ENCODE measurements around the gene GLI1.

GLI1 gene

GRCh38 chr12:57469296-57470164, 9.9 kb downstream of the GLI1 start:
- Histone ChIP-seq H3K9me3 (ENCODE audit: severe bottlenecking) (no peaks in the 10 kb centered on the region), H3K27me3 (ENCODE audit: insufficient read depth, poor library complexity, severe bottlenecking) (peaks cover 29% of the 10 kb centered on the region), H3K4me3 (ENCODE audit: severe bottlenecking) (no peak overlapping the region), H3K4me1 (ENCODE audit: insufficient read depth, poor library complexity, severe bottlenecking) (no peaks in the 10 kb centered on the region), H3K27ac (ENCODE audit: poor library complexity, severe bottlenecking) (no peak overlapping the region), H3K36me3 (ENCODE audit: low read depth) (no peaks in the 10 kb centered on the region)
- no peak for ATAC-seq (ENCODE audit: low read depth)
- TF ChIP-seq, protein P1, sequence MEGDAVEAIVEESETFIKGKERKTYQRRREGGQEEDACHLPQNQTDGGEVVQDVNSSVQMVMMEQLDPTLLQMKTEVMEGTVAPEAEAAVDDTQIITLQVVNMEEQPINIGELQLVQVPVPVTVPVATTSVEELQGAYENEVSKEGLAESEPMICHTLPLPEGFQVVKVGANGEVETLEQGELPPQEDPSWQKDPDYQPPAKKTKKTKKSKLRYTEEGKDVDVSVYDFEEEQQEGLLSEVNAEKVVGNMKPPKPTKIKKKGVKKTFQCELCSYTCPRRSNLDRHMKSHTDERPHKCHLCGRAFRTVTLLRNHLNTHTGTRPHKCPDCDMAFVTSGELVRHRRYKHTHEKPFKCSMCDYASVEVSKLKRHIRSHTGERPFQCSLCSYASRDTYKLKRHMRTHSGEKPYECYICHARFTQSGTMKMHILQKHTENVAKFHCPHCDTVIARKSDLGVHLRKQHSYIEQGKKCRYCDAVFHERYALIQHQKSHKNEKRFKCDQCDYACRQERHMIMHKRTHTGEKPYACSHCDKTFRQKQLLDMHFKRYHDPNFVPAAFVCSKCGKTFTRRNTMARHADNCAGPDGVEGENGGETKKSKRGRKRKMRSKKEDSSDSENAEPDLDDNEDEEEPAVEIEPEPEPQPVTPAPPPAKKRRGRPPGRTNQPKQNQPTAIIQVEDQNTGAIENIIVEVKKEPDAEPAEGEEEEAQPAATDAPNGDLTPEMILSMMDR (IDR thresholded peaks at IDR 0.05; ENCODE audit: poor library complexity, severe bottlenecking), result no peak
- no peak for DNase-seq (ENCODE audit: low spot score)

GRCh38 chr12:57470286-57470969, 10.8 kb downstream of the GLI1 start:
- Histone ChIP-seq H3K27me3 (ENCODE audit: insufficient read depth, poor library complexity, severe bottlenecking) (peaks cover 38% of the 10 kb centered on the region), H3K36me3 (ENCODE audit: low read depth) (no peaks in the 10 kb centered on the region)
- TF ChIP-seq, protein P1 (IDR thresholded peaks at IDR 0.05; ENCODE audit: poor library complexity, severe bottlenecking), result no peak

DNA sequence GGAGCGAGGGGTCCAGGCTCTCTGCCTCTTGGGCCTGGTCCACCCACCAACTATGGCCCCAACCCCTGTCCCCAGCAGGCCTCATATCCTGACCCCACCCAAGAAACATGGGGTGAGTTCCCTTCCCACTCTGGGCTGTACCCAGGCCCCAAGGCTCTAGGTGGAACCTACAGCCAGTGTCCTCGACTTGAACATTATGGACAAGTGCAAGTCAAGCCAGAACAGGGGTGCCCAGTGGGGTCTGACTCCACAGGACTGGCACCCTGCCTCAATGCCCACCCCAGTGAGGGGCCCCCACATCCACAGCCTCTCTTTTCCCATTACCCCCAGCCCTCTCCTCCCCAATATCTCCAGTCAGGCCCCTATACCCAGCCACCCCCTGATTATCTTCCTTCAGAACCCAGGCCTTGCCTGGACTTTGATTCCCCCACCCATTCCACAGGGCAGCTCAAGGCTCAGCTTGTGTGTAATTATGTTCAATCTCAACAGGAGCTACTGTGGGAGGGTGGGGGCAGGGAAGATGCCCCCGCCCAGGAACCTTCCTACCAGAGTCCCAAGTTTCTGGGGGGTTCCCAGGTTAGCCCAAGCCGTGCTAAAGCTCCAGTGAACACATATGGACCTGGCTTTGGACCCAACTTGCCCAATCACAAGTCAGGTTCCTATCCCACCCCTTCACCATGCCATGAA, 11.5 kb downstream of the GLI1 start:
- H3K27ac ChIP-seq (ENCODE audit: poor library complexity, severe bottlenecking), result no peak overlapping the region
- DNase-seq (ENCODE audit: low spot score) (no peak), ATAC-seq (ENCODE audit: low read depth) (no peak)
- H3K9me3 ChIP-seq (ENCODE audit: severe bottlenecking), result no peaks in the 10 kb centered on the region
- peaks cover 45% of the 10 kb centered on the region for H3K27me3 ChIP-seq (ENCODE audit: insufficient read depth, poor library complexity, severe bottlenecking)
- TF ChIP-seq, protein P1 (IDR thresholded peaks at IDR 0.05; ENCODE audit: poor library complexity, severe bottlenecking), result no peak
- no peaks in the 10 kb centered on the region for H3K36me3 ChIP-seq (ENCODE audit: low read depth)
- no peaks in the 10 kb centered on the region for H3K4me1 ChIP-seq (ENCODE audit: insufficient read depth, poor library complexity, severe bottlenecking)
- no peak overlapping the region for H3K4me3 ChIP-seq (ENCODE audit: severe bottlenecking)

More at GRCh38 chr12:57470286-57470969, 10.8 kb downstream of the GLI1 start:
- no peak for DNase-seq (ENCODE audit: low spot score)
- H3K27ac ChIP-seq (ENCODE audit: poor library complexity, severe bottlenecking), result no peak overlapping the region
- no peaks in the 10 kb centered on the region for H3K4me1 ChIP-seq (ENCODE audit: insufficient read depth, poor library complexity, severe bottlenecking)
- H3K9me3 ChIP-seq (ENCODE audit: severe bottlenecking), result no peaks in the 10 kb centered on the region
- no peak overlapping the region for H3K4me3 ChIP-seq (ENCODE audit: severe bottlenecking)
- ATAC-seq (ENCODE audit: low read depth), result no peak

DNA sequence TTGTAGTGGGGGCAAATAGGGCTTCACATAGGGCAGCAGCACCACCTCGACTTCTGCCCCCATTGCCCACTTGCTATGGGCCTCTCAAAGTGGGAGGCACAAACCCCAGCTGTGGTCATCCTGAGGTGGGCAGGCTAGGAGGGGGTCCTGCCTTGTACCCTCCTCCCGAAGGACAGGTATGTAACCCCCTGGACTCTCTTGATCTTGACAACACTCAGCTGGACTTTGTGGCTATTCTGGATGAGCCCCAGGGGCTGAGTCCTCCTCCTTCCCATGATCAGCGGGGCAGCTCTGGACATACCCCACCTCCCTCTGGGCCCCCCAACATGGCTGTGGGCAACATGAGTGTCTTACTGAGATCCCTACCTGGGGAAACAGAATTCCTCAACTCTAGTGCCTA, 12.1 kb downstream of the GLI1 start:
- Histone ChIP-seq H3K4me1 (ENCODE audit: insufficient read depth, poor library complexity, severe bottlenecking) (no peaks in the 10 kb centered on the region), H3K27ac (ENCODE audit: poor library complexity, severe bottlenecking) (no peak overlapping the region), H3K27me3 (ENCODE audit: insufficient read depth, poor library complexity, severe bottlenecking) (peaks cover 50% of the 10 kb centered on the region), H3K4me3 (ENCODE audit: severe bottlenecking) (no peak overlapping the region), H3K36me3 (ENCODE audit: low read depth) (no peaks in the 10 kb centered on the region), H3K9me3 (ENCODE audit: severe bottlenecking) (no peaks in the 10 kb centered on the region)
- DNase-seq (ENCODE audit: low spot score) (no peak), ATAC-seq (ENCODE audit: low read depth) (no peak)
- TF ChIP-seq, protein P1 (IDR thresholded peaks at IDR 0.05; ENCODE audit: poor library complexity, severe bottlenecking), result no peak
